Ovary (tissue), 3 donors: ENCODE results near the gene CDYL2.

Experiments
- EP300 ChIP-seq: sonication (generic); formaldehyde crosslinking; IDR thresholded peaks from one replicate; pipeline ENCODE4 v1.6.1; 2017; ENCODE audit warnings: antibody characterized with exemption
- POLR2A ChIP-seq: fragments of 450-650 bp; IDR thresholded peaks from one replicate; pipeline ENCODE4 v1.6.1; 2017; ENCODE audit warnings: antibody characterized with exemption, mild to moderate bottlenecking, moderate library complexity
- TF ChIP-seq, protein P1 (sequence below), 3 donors: fragments of 450-650 bp in 2 of 3; fragments of 200-600 bp in 1 of 3; IDR thresholded peaks; one replicate each; pipeline versions ENCODE4 v1.5.1 to v1.8.0; 2016 to 2022; ENCODE audit warnings: antibody characterized with exemption in 3 of 3, mild to moderate bottlenecking in 1 of 3
- donor health status: DM: no; HTN: no; CAD: no.

DNA sequence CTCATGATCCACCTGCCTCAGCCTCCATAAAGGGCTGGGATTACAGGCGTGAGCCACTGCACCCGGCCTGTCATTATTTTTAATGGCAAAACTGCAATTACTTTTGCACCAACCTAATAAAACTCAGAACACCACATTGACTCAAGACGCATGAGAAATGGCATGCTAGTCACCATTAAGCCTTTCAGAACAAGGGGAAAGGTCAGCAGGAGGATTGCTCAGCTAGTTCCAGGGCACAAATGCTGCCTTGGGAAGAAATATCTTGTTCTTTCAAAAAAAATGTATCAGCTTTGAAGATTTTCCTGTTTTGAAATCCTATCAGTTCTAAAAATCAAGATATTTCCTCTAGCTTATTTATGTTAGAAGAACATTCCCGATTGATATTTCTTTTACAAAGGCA lies 32.4 kb upstream of the CDYL2 start:
- TF ChIP-seq, protein P1, sequence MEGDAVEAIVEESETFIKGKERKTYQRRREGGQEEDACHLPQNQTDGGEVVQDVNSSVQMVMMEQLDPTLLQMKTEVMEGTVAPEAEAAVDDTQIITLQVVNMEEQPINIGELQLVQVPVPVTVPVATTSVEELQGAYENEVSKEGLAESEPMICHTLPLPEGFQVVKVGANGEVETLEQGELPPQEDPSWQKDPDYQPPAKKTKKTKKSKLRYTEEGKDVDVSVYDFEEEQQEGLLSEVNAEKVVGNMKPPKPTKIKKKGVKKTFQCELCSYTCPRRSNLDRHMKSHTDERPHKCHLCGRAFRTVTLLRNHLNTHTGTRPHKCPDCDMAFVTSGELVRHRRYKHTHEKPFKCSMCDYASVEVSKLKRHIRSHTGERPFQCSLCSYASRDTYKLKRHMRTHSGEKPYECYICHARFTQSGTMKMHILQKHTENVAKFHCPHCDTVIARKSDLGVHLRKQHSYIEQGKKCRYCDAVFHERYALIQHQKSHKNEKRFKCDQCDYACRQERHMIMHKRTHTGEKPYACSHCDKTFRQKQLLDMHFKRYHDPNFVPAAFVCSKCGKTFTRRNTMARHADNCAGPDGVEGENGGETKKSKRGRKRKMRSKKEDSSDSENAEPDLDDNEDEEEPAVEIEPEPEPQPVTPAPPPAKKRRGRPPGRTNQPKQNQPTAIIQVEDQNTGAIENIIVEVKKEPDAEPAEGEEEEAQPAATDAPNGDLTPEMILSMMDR (IDR thresholded peaks at IDR 0.05) = no peak
- TF ChIP-seq POLR2A (no peak), EP300 (no peak)
